ENCODE results near the gene GGN. TPM values are rescaled to one million over a fixed set of nuclear protein-coding genes. Genes with fewer than 3 reads are reported as not detected.

GGN gene
- total and polyA plus RNA-seq, 2 experiments from 2014 or later: 0.60 to 1.1 TPM

GRCh38 chr19:38388349-38389100, 691 bp upstream of the GGN start, which contains the start of gene SPRED3:
SPRED3 (plus strand) TSS chr19:38388697; CDS start chr19:38390303, 1,606 bp downstream.
- Histone ChIP-seq H3K4me2 (peak within 1 kb of the TSS; percentile 94), H3K9me2 (replicated peaks; ENCODE audit: insufficient read depth) (no peaks in the 10 kb centered on the region), H2AFZ (peak within 1 kb of the TSS; percentile 70), H4K20me1 (ENCODE audit: insufficient read depth, poor library complexity, severe bottlenecking) (no peaks in the 10 kb centered on the region), H3K9me3 (ENCODE audit: low read depth) (no peaks in the 10 kb centered on the region), H3K27me3 (no peaks in the 10 kb centered on the region), H3K79me2 (no peaks in the 10 kb centered on the region), H3K4me1 (ENCODE audit: insufficient read depth) (peaks cover 12% of the 10 kb centered on the region), H3K27ac (peak within 1 kb of the TSS; percentile 84), H3K4me3 (peak within 1 kb of the TSS; percentile 77), H3K36me3 (replicated peaks; ENCODE audit: insufficient read depth, low read depth) (no peaks in the 10 kb centered on the region)
- TF ChIP-seq EZH2phosphoT487 (IDR thresholded peaks at IDR 0.05; ENCODE audit: low read depth, severe bottlenecking, unreplicated experiment) (no peak), EZH2 (IDR thresholded peaks at IDR 0.05; ENCODE audit: borderline replicate concordance) (no peak)
- TF ChIP-seq, protein P1, sequence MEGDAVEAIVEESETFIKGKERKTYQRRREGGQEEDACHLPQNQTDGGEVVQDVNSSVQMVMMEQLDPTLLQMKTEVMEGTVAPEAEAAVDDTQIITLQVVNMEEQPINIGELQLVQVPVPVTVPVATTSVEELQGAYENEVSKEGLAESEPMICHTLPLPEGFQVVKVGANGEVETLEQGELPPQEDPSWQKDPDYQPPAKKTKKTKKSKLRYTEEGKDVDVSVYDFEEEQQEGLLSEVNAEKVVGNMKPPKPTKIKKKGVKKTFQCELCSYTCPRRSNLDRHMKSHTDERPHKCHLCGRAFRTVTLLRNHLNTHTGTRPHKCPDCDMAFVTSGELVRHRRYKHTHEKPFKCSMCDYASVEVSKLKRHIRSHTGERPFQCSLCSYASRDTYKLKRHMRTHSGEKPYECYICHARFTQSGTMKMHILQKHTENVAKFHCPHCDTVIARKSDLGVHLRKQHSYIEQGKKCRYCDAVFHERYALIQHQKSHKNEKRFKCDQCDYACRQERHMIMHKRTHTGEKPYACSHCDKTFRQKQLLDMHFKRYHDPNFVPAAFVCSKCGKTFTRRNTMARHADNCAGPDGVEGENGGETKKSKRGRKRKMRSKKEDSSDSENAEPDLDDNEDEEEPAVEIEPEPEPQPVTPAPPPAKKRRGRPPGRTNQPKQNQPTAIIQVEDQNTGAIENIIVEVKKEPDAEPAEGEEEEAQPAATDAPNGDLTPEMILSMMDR (IDR thresholded peaks at IDR 0.05; ENCODE audit: poor library complexity): no peak
- DNase-seq (ENCODE audit: low spot score): peak; percentile 77
- whole genome bisulfite sequencing (ENCODE audit: low lambda C conversion rate, missing lambda C conversion rate): 2% methylated on average over 13 of the region's 46 CpGs

GRCh38 chr19:38386971-38387549, 774 bp downstream of the GGN start:
- peak overlapping the region; percentile 84 for H3K27ac ChIP-seq
- peaks cover 12% of the 10 kb centered on the region for H3K4me1 ChIP-seq (ENCODE audit: insufficient read depth)
- DNase-seq (ENCODE audit: low spot score): peak; percentile 25
- no peaks in the 10 kb centered on the region for H3K9me3 ChIP-seq (ENCODE audit: low read depth)
- no peaks in the 10 kb centered on the region for H4K20me1 ChIP-seq (ENCODE audit: insufficient read depth, poor library complexity, severe bottlenecking)
- H2AFZ ChIP-seq: no peak overlapping the region
- no peaks in the 10 kb centered on the region for H3K36me3 ChIP-seq (replicated peaks; ENCODE audit: insufficient read depth, low read depth)
- TF ChIP-seq, protein P1 (IDR thresholded peaks at IDR 0.05; ENCODE audit: poor library complexity): no peak
- TF ChIP-seq EZH2phosphoT487 (IDR thresholded peaks at IDR 0.05; ENCODE audit: low read depth, severe bottlenecking, unreplicated experiment) (no peak), EZH2 (IDR thresholded peaks at IDR 0.05; ENCODE audit: borderline replicate concordance) (no peak)
- WGBS (ENCODE audit: low lambda C conversion rate, missing lambda C conversion rate): 39% methylated on average over 28 of the region's 36 CpGs
- peak overlapping the region; percentile 94 for H3K4me2 ChIP-seq
- no peaks in the 10 kb centered on the region for H3K9me2 ChIP-seq (replicated peaks; ENCODE audit: insufficient read depth)
- no peaks in the 10 kb centered on the region for H3K27me3 ChIP-seq
- no peaks in the 10 kb centered on the region for H3K79me2 ChIP-seq
- no peak overlapping the region for H3K4me3 ChIP-seq

DNA sequence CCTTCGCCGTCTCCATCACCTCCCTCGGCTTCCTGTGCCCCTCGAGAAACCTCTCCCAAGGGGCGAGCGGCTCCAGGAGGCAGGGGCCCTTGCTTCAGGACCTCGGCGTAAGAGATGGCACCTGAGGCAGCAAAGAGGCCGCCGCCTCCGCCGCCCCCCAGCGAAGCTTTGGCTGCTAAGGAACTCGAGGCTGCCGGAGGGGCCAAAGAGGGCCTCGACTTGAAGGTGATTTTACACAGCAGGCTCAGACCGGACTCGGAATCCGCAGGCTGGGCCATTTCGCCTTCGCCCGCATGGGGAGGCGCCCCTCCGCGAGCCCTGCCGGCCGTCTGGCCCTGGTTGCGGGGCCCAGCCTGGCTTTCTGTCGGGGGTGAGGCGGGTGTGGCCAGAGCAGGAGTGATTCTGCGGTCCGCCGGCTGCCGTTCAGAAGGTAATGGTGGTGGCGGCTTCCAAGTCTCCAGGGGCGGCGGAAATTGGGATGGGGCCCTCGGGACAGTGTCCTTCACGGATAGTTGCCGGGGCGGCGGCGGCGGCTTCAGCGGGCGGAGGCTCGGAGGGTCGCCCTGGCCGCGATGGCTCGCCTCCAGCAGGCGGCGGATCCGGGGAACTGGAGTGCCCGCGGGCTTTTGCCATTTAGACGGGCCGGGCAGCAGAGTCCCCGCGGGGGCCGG, 1.4 kb downstream of the GGN start:
- no peak for TF ChIP-seq EZH2phosphoT487 (IDR thresholded peaks at IDR 0.05; ENCODE audit: low read depth, severe bottlenecking, unreplicated experiment)
- TF ChIP-seq EZH2 (IDR thresholded peaks at IDR 0.05; ENCODE audit: borderline replicate concordance): no peak
- TF ChIP-seq, protein P1 (IDR thresholded peaks at IDR 0.05; ENCODE audit: poor library complexity): no peak

More for the DNA sequence above, 1.4 kb downstream of the GGN start:
- H3K9me2 ChIP-seq (replicated peaks; ENCODE audit: insufficient read depth): no peaks in the 10 kb centered on the region
- H3K4me1 ChIP-seq (ENCODE audit: insufficient read depth): peaks cover 12% of the 10 kb centered on the region
- H3K27ac ChIP-seq: no peak overlapping the region
- H3K27me3 ChIP-seq: no peaks in the 10 kb centered on the region
- no peaks in the 10 kb centered on the region for H3K9me3 ChIP-seq (ENCODE audit: low read depth)
- peak overlapping the region; percentile 94 for H3K4me2 ChIP-seq
- WGBS (ENCODE audit: low lambda C conversion rate, missing lambda C conversion rate): 66% methylated on average over 50 of the region's 61 CpGs
- no peak overlapping the region for H2AFZ ChIP-seq
- H3K79me2 ChIP-seq: no peaks in the 10 kb centered on the region
- DNase-seq (ENCODE audit: low spot score): peak; percentile 26
- H3K4me3 ChIP-seq: no peak overlapping the region
- H3K36me3 ChIP-seq (replicated peaks; ENCODE audit: insufficient read depth, low read depth): no peaks in the 10 kb centered on the region
- no peaks in the 10 kb centered on the region for H4K20me1 ChIP-seq (ENCODE audit: insufficient read depth, poor library complexity, severe bottlenecking)

Data from hepatocyte (in vitro differentiated cells).